ENCODE results near the gene COX8C. TPM values are rescaled to one million over a fixed set of nuclear protein-coding genes. Genes with fewer than 3 reads are reported as not detected.

The COX8C gene
- polyA plus RNA-seq, 3 donors, result 0.31 to 0.41 (median 0.32) TPM

- DNase-seq (ENCODE audit: low read depth in 3 of 3, low spot score in 2 of 3), result no peak
These were observed 27.0 kb upstream of the COX8C start for GRCh38 chr14:93319958-93320357.

- DNase-seq (ENCODE audit: low read depth in 3 of 3, low spot score in 2 of 3), result no peak
These were observed 26.5 kb upstream of the COX8C start for GRCh38 chr14:93320489-93320888.

GRCh38 chr14:93322929-93323599 lies 23.9 kb upstream of the COX8C start:
- no peak for DNase-seq (ENCODE audit: low read depth in 3 of 3, low spot score in 2 of 3)

GRCh38 chr14:93323600-93324174 lies 23.3 kb upstream of the COX8C start:
- DNase-seq (ENCODE audit: low read depth in 3 of 3, low spot score in 2 of 3), result no peak

- no peak for DNase-seq (ENCODE audit: low read depth in 3 of 3, low spot score in 2 of 3)
These were observed 20.8 kb upstream of the COX8C start for GRCh38 chr14:93326196-93326595.

- no peak for DNase-seq (ENCODE audit: low read depth in 3 of 3, low spot score in 2 of 3)
These were observed 18.4 kb upstream of the COX8C start for GRCh38 chr14:93328546-93328945.

- peak in 1 of 3 donors; percentile 44 for DNase-seq (ENCODE audit: low read depth in 3 of 3, low spot score in 2 of 3)
These were observed 16.9 kb upstream of the COX8C start for GRCh38 chr14:93329965-93330608.

- no peak for DNase-seq (ENCODE audit: low read depth in 3 of 3, low spot score in 2 of 3)
These were observed 16.4 kb upstream of the COX8C start for GRCh38 chr14:93330609-93331000.

GRCh38 chr14:93331002-93331727 lies 15.8 kb upstream of the COX8C start:
- DNase-seq (ENCODE audit: low read depth in 3 of 3, low spot score in 2 of 3), result no peak

- DNase-seq (ENCODE audit: low read depth in 3 of 3, low spot score in 2 of 3), result no peak
These were observed 15.1 kb upstream of the COX8C start for GRCh38 chr14:93331728-93332396.

GRCh38 chr14:93332397-93332852 lies 14.6 kb upstream of the COX8C start:
- peak in 1 of 3 donors; percentile 39 for DNase-seq (ENCODE audit: low read depth in 3 of 3, low spot score in 2 of 3)

GRCh38 chr14:93332853-93333630 lies 13.9 kb upstream of the COX8C start, which contains the start of gene BTBD7:
TSS of gene BTBD7 (minus strand) at chr14:93333036. CDS start at chr14:93296051, 36,985 bp downstream.
- peak; percentile 82 to 93 (median 88) for DNase-seq (ENCODE audit: low read depth in 3 of 3, low spot score in 2 of 3)

GRCh38 chr14:93333631-93334103 lies 13.3 kb upstream of the COX8C start:
- no peak for DNase-seq (ENCODE audit: low read depth in 3 of 3, low spot score in 2 of 3)

- DNase-seq (ENCODE audit: low read depth in 3 of 3, low spot score in 2 of 3), result no peak
These were observed 9.7 kb upstream of the COX8C start for GRCh38 chr14:93337143-93337753.

- DNase-seq (ENCODE audit: low read depth in 3 of 3, low spot score in 2 of 3), result no peak
These were observed 9.1 kb upstream of the COX8C start for GRCh38 chr14:93337884-93338283.

- no peak for DNase-seq (ENCODE audit: low read depth in 3 of 3, low spot score in 2 of 3)
These were observed 3.7 kb upstream of the COX8C start for GRCh38 chr14:93343266-93343665.

GRCh38 chr14:93343797-93344196 lies 3.2 kb upstream of the COX8C start:
- DNase-seq (ENCODE audit: low read depth in 3 of 3, low spot score in 2 of 3), result no peak

GRCh38 chr14:93347850-93348249 lies 868 bp downstream of the COX8C start:
- no peak for DNase-seq (ENCODE audit: low read depth in 3 of 3, low spot score in 2 of 3)

GRCh38 chr14:93348292-93348691 lies 1.3 kb downstream of the COX8C start:
- DNase-seq (ENCODE audit: low read depth in 3 of 3, low spot score in 2 of 3), result no peak
